Measurements from ENCODE around the gene TTC12.

DNA sequence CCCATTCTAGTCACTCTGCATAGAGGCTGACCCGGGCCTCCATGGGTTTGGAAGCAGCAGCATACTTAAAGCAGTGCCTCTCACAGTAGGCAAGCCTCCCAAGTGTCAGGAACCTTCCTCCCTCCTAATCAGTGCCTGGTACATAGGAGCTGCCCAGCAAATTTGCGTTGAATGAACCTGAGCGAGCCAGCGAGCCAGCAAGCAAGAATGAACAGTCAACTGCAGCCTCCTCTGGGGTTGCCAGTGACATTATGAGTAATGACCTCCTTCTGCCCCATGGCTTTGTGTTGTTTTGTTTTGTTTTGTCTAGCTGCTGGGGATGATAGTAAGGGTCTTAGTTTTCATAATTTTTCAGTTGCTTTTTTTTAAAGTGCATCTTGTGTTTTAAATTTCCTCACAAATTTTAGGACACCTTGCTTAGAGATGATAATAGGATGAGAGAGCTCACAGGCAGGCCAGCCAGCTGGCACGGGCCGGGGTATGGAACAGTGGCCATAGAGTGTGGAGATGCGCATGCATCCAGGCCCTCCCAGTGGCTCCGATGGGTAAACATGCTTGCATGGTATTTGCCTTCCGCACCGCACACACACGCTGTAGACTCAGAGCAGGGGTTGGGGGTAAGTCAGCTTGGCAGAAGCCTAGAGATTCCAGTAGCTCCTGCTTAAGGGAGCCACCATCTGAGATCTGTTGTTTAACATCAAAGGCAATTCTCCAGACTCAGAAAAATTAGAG is 36.1 kb downstream of the TTC12 start:
- TF ChIP-seq POLR2AphosphoS5 (IDR thresholded peaks at IDR 0.05; ENCODE audit: low read depth, low read length) (no peak), POLR2A (IDR thresholded peaks at IDR 0.05; ENCODE audit: low read depth, low read length) (no peak), SPI1 (IDR thresholded peaks at IDR 0.05; ENCODE audit: low read depth, low read length) (no peak), POU2F2 (IDR thresholded peaks at IDR 0.05; ENCODE audit: low read depth, low read length) (no peak), TAF1 (IDR thresholded peaks at IDR 0.05; ENCODE audit: low read depth, low read length) (no peak)

All from GM12891 (cell line).